Measurements from ENCODE around the gene PKNOX1. TPM values are rescaled to one million over a fixed set of nuclear protein-coding genes. Genes with fewer than 3 reads are reported as not detected.
"Not testable (repeated sequence)": the region's sequence is repeated elsewhere in the genome, so short reads cannot be mapped to it uniquely, and the experiment has no call there.

PKNOX1 gene
- total and polyA plus RNA-seq, 5 donors from 2014 or later = 13.0 to 22.6 (median 17.1) TPM

- H3K4me1 Mint-ChIP-seq = peaks cover 0 to 6% (median 2%) of the 10 kb centered on the region in 4 donors
- Histone ChIP-seq H3K4me3 (ENCODE audit: low read depth, low read length) (no peak overlapping the region), H3K4me1 (ENCODE audit: control insufficient read depth, insufficient read depth, low read length, poor library complexity, severe bottlenecking) (peaks cover 5% of the 10 kb centered on the region), H3K9me3 (ENCODE audit: control insufficient read depth in 2 of 2, low read length in 2 of 2) (no peaks in the 10 kb centered on the region), H3K27ac (ENCODE audit: insufficient read depth, low read length, poor library complexity, severe bottlenecking) (no peak overlapping the region), H3K36me3 (ENCODE audit: control insufficient read depth, insufficient read depth, low read length) (no peaks in the 10 kb centered on the region), H3K27me3 (ENCODE audit: control insufficient read depth, insufficient read depth, low read length) (no peaks in the 10 kb centered on the region)
- H3K27ac Mint-ChIP-seq = peak overlapping the region in 1 of 3 donors; percentile 43
- no peaks in the 10 kb centered on the region for H3K9me3 Mint-ChIP-seq
- H3K4me3 Mint-ChIP-seq = no peak overlapping the region
- no peak for DNase-seq
- no peaks in the 10 kb centered on the region for H3K36me3 Mint-ChIP-seq
- H3K27me3 Mint-ChIP-seq = peaks cover 5% of the 10 kb centered on the region
- ATAC-seq (ENCODE audit: low read depth in 2 of 2) = no peak
Observed at GRCh38 chr21:42962380-42963007, 11.9 kb upstream of the PKNOX1 start.

DNA sequence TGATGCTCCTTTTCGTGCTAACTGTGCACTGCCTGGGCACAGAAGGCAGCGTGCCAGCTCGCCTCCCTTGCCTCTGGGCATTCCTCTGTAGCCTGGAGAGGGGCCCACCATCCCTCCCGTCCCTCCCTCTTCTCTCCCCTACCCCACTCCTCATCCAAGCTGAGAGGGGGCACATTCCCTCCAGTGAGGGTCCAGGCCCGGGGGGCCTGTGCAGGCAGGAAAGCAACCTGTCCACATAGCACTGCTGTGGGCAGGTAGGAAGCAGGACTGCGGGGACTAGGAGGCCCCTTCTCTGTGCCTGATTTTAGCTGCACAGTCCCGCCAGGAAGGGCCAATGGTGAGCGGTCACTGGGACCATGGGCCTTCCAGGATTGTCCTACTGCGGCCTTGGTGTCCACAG lies 10.3 kb upstream of the PKNOX1 start:
- Histone ChIP-seq H3K36me3 (ENCODE audit: control insufficient read depth, insufficient read depth, low read length) (no peaks in the 10 kb centered on the region), H3K27ac (ENCODE audit: insufficient read depth, low read length, poor library complexity, severe bottlenecking) (no peak overlapping the region), H3K27me3 (ENCODE audit: control insufficient read depth, insufficient read depth, low read length) (no peaks in the 10 kb centered on the region), H3K4me1 (ENCODE audit: control insufficient read depth, insufficient read depth, low read length, poor library complexity, severe bottlenecking) (peaks cover 1% of the 10 kb centered on the region), H3K9me3 (ENCODE audit: control insufficient read depth in 2 of 2, low read length in 2 of 2) (no peaks in the 10 kb centered on the region), H3K4me3 (ENCODE audit: low read depth, low read length) (no peak overlapping the region)
- Mint-ChIP-seq H3K9me3 (no peaks in the 10 kb centered on the region), H3K4me3 (no peak overlapping the region), H3K27me3 (peaks cover 5% of the 10 kb centered on the region), H3K4me1 (peaks cover 0 to 2% (median under 1%) of the 10 kb centered on the region in 4 donors), H3K36me3 (no peaks in the 10 kb centered on the region), H3K27ac (no peak overlapping the region)
- ATAC-seq (ENCODE audit: low read depth in 2 of 2) = no peak
- DNase-seq = no peak

DNA sequence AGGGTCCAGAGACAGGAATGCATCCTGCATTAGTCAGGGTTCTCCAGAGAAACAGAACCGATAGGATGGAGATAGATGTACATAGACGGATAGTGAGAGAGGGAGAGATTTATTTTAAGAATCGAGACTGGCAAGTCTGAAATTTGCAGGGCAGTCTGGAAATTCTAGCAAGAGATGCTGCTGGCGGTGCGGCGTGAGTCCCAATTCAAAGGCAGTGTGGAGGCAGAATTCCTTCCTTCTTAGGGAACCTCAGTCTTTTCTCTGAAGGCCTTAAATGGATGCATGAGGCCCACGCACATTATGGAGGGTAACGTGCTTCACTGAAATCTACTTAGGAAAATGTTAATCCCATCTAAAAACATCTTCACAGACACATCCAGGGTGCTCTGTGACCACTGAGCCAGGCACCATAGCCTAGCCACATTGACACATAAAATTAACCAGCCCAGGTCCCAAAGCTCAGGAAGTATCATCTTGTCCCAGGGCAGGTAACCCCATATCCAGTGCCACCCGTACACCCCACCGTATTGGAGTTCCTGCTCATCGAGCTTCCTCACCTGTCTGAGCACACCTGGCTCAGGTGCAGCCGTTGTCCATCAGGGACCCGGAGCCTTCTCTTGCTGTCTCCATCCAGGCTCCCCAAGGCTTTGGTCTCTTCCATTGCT lies 9.7 kb upstream of the PKNOX1 start:
- ATAC-seq (ENCODE audit: low read depth in 2 of 2) (no peak), DNase-seq (no peak)
- no peaks in the 10 kb centered on the region for H3K36me3 Mint-ChIP-seq
- peak overlapping the region in 1 of 3 donors; percentile 46 for H3K27ac Mint-ChIP-seq
- H3K27ac ChIP-seq (ENCODE audit: insufficient read depth, low read length, poor library complexity, severe bottlenecking) = no peak overlapping the region
- peaks cover 5% of the 10 kb centered on the region for H3K27me3 Mint-ChIP-seq
- H3K4me1 ChIP-seq (ENCODE audit: control insufficient read depth, insufficient read depth, low read length, poor library complexity, severe bottlenecking) = no peaks in the 10 kb centered on the region
- no peaks in the 10 kb centered on the region for H3K9me3 ChIP-seq (ENCODE audit: control insufficient read depth in 2 of 2, low read length in 2 of 2)
- no peak overlapping the region for H3K4me3 Mint-ChIP-seq
- no peaks in the 10 kb centered on the region for H3K36me3 ChIP-seq (ENCODE audit: control insufficient read depth, insufficient read depth, low read length)
- no peaks in the 10 kb centered on the region for H3K27me3 ChIP-seq (ENCODE audit: control insufficient read depth, insufficient read depth, low read length)
- H3K4me1 Mint-ChIP-seq = peaks cover 0 to 2% (median 0%) of the 10 kb centered on the region in 4 donors
- H3K4me3 ChIP-seq (ENCODE audit: low read depth, low read length) = no peak overlapping the region
- no peaks in the 10 kb centered on the region for H3K9me3 Mint-ChIP-seq

DNA sequence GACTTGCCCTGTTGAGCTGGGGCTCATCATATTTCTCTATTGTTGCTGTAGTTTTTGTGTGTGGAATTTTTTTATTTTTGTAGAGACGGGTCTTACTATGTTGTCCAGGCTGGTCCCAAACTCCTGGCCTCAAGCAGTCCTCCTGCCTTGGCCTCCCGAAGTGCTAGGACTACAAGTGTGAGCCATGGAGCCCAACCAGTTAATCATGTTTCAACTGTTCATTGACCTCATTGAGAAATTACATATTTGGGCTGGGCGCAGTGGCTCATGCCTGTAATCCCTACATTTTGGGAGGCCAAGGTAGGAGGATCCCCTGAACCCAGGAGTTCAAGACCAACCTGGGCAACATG lies 9.2 kb upstream of the PKNOX1 start:
- Histone ChIP-seq H3K27ac (ENCODE audit: insufficient read depth, low read length, poor library complexity, severe bottlenecking) (no peak overlapping the region), H3K4me3 (ENCODE audit: low read depth, low read length) (no peak overlapping the region), H3K9me3 (ENCODE audit: control insufficient read depth in 2 of 2, low read length in 2 of 2) (no peaks in the 10 kb centered on the region), H3K27me3 (ENCODE audit: control insufficient read depth, insufficient read depth, low read length) (no peaks in the 10 kb centered on the region), H3K36me3 (ENCODE audit: control insufficient read depth, insufficient read depth, low read length) (no peaks in the 10 kb centered on the region), H3K4me1 (ENCODE audit: control insufficient read depth, insufficient read depth, low read length, poor library complexity, severe bottlenecking) (no peaks in the 10 kb centered on the region)
- DNase-seq (no peak), ATAC-seq (ENCODE audit: low read depth in 2 of 2) (no peak)
- H3K27me3 Mint-ChIP-seq = peaks cover 5% of the 10 kb centered on the region
- no peak overlapping the region for H3K27ac Mint-ChIP-seq
- no peaks in the 10 kb centered on the region for H3K36me3 Mint-ChIP-seq
- no peaks in the 10 kb centered on the region for H3K9me3 Mint-ChIP-seq
- no peak overlapping the region for H3K4me3 Mint-ChIP-seq
- H3K4me1 Mint-ChIP-seq = peaks cover 0 to 2% (median 0%) of the 10 kb centered on the region in 4 donors

DNA sequence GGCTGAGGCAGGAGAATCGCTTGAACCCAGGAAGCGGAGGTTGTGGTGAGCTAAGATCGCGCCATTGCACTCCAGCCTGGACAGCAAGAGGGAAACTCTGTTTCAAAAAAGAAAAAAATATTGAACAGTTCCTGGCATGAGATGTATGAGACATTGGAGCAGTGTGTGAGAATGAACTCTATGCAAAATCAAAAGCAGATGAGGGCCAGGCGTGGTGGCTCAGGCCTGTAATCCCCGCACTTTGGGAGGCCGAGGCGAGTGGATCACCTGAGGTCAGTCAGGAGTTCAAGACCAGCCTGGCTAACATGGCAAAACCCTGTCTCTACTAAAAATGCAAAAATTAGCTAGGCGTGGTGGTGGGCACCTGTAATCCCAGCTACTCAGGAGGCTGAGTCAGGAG lies 6.7 kb upstream of the PKNOX1 start:
- ATAC-seq (ENCODE audit: low read depth in 2 of 2); H3K27ac Mint-ChIP-seq: not testable (repeated sequence)

GRCh38 chr21:42969193-42969600 lies 5.2 kb upstream of the PKNOX1 start:
- H3K4me1 Mint-ChIP-seq = peaks cover 0 to 7% (median 0%) of the 10 kb centered on the region in 4 donors
- no peaks in the 10 kb centered on the region for H3K27me3 ChIP-seq (ENCODE audit: control insufficient read depth, insufficient read depth, low read length)
- H3K36me3 ChIP-seq (ENCODE audit: control insufficient read depth, insufficient read depth, low read length) = no peaks in the 10 kb centered on the region
- peaks cover 8% of the 10 kb centered on the region for H3K4me1 ChIP-seq (ENCODE audit: control insufficient read depth, insufficient read depth, low read length, poor library complexity, severe bottlenecking)
- peaks cover 5% of the 10 kb centered on the region for H3K27me3 Mint-ChIP-seq
- no peak overlapping the region for H3K27ac ChIP-seq (ENCODE audit: insufficient read depth, low read length, poor library complexity, severe bottlenecking)
- no peaks in the 10 kb centered on the region for H3K9me3 ChIP-seq (ENCODE audit: control insufficient read depth in 2 of 2, low read length in 2 of 2)
- H3K27ac Mint-ChIP-seq = no peak overlapping the region
- DNase-seq (no peak), ATAC-seq (ENCODE audit: low read depth in 2 of 2) (no peak)
- H3K4me3 Mint-ChIP-seq = no peak overlapping the region
- H3K36me3 Mint-ChIP-seq = no peaks in the 10 kb centered on the region
- H3K4me3 ChIP-seq (ENCODE audit: low read depth, low read length) = no peak overlapping the region
- H3K9me3 Mint-ChIP-seq = no peaks in the 10 kb centered on the region

More for the DNA sequence above, 6.7 kb upstream of the PKNOX1 start:
- not testable (repeated sequence) for DNase-seq; H3K4me3 Mint-ChIP-seq; H3K4me1 ChIP-seq (ENCODE audit: control insufficient read depth, insufficient read depth, low read length, poor library complexity, severe bottlenecking); H3K9me3 Mint-ChIP-seq; H3K36me3 ChIP-seq (ENCODE audit: control insufficient read depth, insufficient read depth, low read length); H3K9me3 ChIP-seq (ENCODE audit: control insufficient read depth in 2 of 2, low read length in 2 of 2); H3K27me3 ChIP-seq (ENCODE audit: control insufficient read depth, insufficient read depth, low read length); H3K27ac ChIP-seq (ENCODE audit: insufficient read depth, low read length, poor library complexity, severe bottlenecking); H3K4me1 Mint-ChIP-seq; H3K36me3 Mint-ChIP-seq; H3K4me3 ChIP-seq (ENCODE audit: low read depth, low read length); H3K27me3 Mint-ChIP-seq

DNA sequence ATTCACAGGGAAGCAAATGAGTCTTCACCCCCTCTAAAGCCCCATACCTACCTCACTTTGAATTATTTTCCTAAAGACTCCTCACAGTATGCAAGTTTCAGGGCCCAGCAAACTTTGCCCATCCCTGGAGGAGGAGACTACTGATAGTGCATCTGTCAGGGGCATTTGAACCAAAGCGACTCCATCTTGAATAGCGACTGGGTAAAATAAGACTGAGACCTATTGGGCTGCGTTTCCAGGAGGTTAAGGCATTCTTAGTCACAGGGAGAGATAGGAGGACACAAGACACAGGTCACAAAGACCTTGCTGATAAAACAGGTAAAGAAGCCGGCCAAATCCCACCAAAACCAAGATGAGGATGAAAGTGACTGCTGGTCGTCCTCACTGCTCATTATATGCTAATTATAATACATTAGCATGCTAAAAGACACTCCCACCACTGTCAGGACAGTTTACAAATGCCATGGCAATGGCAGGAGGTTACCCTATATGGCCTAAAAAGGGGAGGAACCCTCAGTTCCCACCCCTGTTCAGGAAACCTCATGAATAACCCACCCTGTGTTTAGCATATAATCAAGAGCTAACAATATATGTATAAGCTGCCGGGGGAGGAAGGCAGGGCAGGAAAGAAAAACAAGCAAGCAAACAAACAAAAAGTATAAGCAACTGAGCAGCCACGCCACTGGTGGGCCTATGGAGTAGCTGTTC lies 3.3 kb upstream of the PKNOX1 start:
- Mint-ChIP-seq H3K9me3 (no peaks in the 10 kb centered on the region), H3K4me3 (peak overlapping the region in 1 of 4 donors; percentile 47), H3K27me3 (no peaks in the 10 kb centered on the region), H3K4me1 (peaks cover 0 to 12% (median 4%) of the 10 kb centered on the region in 4 donors), H3K36me3 (no peaks in the 10 kb centered on the region), H3K27ac (no peak overlapping the region)
- Histone ChIP-seq H3K4me3 (ENCODE audit: low read depth, low read length) (no peak overlapping the region), H3K27ac (ENCODE audit: insufficient read depth, low read length, poor library complexity, severe bottlenecking) (no peak overlapping the region), H3K4me1 (ENCODE audit: control insufficient read depth, insufficient read depth, low read length, poor library complexity, severe bottlenecking) (peaks cover 17% of the 10 kb centered on the region), H3K27me3 (ENCODE audit: control insufficient read depth, insufficient read depth, low read length) (no peaks in the 10 kb centered on the region), H3K36me3 (ENCODE audit: control insufficient read depth, insufficient read depth, low read length) (no peaks in the 10 kb centered on the region), H3K9me3 (ENCODE audit: control insufficient read depth in 2 of 2, low read length in 2 of 2) (no peaks in the 10 kb centered on the region)
- DNase-seq (no peak), ATAC-seq (ENCODE audit: low read depth in 2 of 2) (no peak)

All from CD4-positive, CD25-positive, alpha-beta regulatory T cell (primary cell).